Sciatic nerve (tissue), 2 donors: ENCODE results near the gene IL11RA. TPM values are rescaled to one million over a fixed set of nuclear protein-coding genes. Genes with fewer than 3 reads are reported as not detected.

Source experiments
- ATAC-seq: fragments of 200-7000 bp; cut with Tn5 transposase; one replicate; pipeline ENCODE4 v1.9.1; 2020; ENCODE audit warnings: mild to moderate bottlenecking, moderate library complexity
- DNase-seq: peaks from one replicate; pipeline ENCODE4 v3.0.0-alpha.2; 2020; ENCODE audit warnings: low spot score
- intact Hi-C: fragments of 100-400 bp; cut with DNase I; formaldehyde crosslinking; loops from one replicate; pipeline ENCODE4 v1.14.2; 2022
- total RNA-seq: library from RNA; stranded (reverse); fragmentation: NEBNext Ultra II Directional; extraction: Animal tissue kit (Norgen Biotek cat#: 25700); gene quantifications from one replicate; pipeline ENCODE4 v1.2.1, GENCODE V29; 2021
- donor health status: DM: no; HTN: no; CAD: no.
- donor health status: DM: no; HTN: no; CAD: no.

The IL11RA gene
- total RNA-seq, 1 donor from 2014 or later, result 31.3 TPM

DNA sequence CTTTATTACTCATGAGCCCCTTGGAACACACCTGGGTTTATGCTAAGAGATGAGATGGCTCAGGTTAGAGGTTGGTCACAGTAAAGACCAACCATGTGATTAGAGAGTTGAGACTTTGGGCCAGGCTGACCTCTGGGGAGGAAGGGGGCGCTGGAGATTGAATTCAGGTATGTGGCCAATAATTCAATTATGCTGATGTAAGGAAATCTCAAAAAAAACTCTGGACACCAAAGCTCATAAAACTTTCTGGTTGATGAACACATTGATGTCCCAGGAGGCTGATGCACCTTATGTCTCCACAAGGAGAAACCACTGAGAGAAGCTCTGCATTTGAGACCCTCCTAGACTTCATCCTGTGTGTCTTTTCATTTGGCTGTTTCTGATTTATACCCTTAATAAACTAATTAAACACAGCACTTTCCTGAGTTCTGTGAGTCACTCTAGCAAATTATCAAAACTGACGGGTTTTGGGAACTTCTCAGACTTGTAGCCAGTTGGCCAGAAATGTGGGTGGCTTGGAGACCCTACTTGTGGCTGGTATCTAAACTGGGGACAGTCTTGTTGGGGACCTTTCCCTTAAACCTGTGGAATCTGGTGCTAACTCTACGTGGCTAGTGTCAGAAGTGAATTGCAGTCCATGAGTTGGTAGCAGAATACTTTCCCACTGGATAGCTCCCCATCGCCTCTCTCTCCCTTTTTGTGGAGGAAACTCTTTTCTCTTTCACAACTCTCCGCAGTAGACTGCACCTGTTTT, 18.0 kb downstream of the IL11RA start:
- ATAC-seq (no peak), DNase-seq (no peak)
- intact Hi-C loops, result loop anchor here (2.0 kb wide), 1 partner anchor 15 kb away; no protein-coding TSS in a partner anchor

DNA sequence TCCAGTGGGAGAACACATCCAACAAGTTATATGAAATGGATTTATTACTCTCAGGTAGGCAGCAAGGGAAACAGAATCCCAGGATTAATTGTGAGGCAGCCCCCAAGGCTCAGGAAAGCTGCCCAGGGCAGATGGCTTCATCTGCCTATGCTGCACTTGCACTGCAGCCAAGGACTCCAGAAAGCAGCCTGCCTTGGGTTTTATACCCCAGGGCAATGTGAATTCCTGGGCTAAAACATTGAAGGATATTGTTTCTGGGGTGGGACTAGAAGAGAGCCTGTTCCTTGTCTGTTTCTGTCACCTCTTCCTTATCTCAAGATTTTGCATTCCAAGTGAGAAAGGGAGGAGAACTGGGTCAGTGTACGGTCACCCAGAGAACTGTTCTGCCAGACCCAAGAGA, 19.3 kb downstream of the IL11RA start:
- no peak for ATAC-seq
- intact Hi-C loops, result loop anchor here (2.0 kb wide), 1 partner anchor 13 kb away; no protein-coding TSS in a partner anchor

DNA sequence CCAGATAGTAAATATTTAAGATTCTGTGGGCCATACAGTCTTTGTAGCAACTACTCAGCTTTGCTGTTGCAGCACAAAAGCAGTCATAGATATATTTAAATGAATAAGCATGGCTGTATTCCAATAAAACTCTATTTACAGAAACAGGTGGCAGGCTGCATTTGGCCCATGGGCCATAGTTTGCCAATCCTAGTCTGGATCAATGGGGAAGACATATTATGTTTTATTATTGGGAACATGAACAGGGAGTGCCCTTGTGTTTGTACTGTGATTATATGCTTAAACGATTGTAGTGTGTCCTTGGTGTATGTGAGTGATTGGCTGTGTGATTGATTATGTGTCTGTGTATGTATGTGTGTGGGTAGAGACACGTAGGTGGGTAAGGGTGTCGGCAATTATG, 22.5 kb downstream of the IL11RA start:
- DNase-seq (no peak), ATAC-seq (no peak)
- intact Hi-C loops, result no loop called here

More for the DNA sequence above, 19.3 kb downstream of the IL11RA start:
- no peak for DNase-seq

DNA sequence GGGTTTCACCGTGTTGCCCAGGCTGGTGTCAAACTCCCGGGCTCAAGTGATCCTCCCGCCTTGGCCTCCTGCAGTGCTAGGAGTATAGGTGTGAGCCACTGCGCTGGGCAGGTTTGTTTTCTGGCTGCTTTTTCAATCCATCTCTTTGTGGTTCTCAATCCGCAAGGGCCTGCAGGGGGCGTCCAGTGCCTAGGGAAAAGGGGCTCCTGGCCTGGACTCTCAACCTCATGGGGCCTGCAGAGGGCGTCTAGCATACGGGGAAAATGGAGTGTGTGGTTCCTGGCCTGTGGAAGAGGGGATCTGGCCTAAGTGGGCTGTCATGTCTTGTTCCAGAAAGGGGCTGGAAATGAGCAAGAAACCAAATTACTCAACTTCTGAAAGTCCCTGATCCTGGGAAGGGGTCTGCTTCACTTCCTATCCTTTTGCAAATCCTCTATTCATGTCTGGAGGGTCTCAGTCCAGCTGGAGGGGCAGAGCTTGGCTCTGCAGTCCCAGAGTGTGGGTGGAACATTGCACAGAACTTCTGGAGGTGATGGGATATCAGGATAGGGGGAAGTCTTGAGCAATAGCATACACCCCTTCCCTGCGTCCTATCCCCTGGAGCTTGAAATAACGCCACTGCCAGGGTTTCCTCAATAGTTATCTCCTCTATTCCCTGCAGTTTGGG, 23.2 kb downstream of the IL11RA start:
- DNase-seq (peak; percentile 80), ATAC-seq (peak; percentile 73)
- intact Hi-C loops, result no loop called here

DNA sequence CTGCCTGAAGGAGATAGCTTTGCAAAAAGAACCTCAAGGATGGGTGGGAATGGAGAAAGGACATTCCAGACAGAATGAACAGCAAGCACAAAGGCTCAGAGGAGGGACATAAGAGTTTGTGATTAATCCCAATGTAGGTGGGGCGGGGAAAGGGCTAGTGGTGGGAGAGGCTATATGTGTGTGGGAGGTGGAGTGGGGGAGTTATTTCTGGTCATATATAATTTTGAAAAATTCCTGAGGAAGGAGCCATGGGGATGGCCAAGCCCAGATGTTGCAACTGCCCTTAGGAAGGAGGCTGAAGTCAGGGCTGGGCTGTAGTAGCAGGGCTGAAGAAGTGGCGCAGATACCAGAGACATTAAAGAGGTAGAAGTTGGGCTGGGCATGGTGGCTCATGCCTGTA, 23.9 kb downstream of the IL11RA start:
- intact Hi-C loops, result no loop called here
- ATAC-seq (peak; percentile 32), DNase-seq (no peak)

DNA sequence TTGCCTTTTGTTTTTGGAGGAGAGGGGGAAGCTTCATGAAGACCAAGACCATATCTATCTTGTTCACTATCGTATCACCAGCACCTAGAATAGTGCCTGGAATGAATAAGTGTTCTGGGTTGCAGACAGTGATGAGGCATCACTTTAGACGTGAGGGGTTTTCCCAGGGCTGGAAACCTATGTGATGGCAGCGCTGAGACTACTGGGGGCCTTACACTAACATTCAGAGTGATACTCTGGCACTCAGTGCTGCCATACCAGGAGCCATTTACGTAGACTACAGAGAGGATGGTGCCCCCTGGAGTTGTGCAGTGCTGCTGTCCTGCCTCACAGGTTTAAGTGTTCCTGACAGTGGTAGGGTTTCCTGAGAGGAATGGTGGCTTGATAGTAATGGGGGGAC, 32.2 kb downstream of the IL11RA start:
- DNase-seq (no peak), ATAC-seq (no peak)
- intact Hi-C loops, result loop anchor here (2.0 kb wide), 1 partner anchor 13 kb away; no protein-coding TSS in a partner anchor

DNA sequence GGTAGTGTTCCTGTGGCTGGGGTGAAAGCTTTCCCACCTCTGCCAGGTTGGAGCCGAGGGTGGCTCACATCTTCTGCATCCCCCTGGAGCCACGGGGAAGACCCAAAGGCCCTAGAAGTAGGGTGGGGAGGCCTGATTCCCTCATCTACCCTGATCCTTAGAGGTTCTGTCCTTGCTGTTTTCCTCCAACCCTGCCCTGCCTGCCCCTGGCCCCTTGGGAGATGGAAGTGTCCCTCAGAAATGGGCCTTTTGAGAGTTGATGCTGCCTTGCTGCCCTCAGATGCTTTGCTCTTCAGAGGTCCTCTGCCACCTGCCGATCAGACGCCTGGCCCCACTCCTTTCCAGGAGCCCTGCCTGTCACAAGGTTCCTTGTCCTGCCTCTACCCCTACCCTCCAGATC, 32.8 kb downstream of the IL11RA start:
- DNase-seq (no peak), ATAC-seq (no peak)
- intact Hi-C loops, result loop anchor here (2.0 kb wide), 1 partner anchor 14 kb away; no protein-coding TSS in a partner anchor

DNA sequence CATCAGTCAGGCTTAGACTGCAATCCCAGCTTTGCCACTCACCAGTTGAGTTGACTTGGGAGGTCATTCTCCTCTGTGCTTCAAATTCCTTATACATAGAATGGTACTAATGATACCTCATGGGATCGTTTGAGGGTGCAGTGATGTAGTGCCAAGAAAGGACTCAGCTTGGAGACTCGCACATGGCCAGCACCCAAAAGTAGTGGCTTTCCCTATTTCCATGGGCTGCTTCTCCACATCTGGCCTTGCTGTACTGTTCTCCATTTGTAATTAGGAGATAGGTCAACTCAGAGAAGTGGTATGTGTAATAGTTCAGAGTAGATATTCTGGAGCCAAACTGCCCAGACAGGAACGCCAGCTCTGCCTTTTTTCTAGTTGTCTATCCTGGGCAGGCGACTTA, 33.6 kb downstream of the IL11RA start:
- intact Hi-C loops, result loop anchor here (2.0 kb wide), 1 partner anchor 15 kb away; no protein-coding TSS in a partner anchor
- no peak for ATAC-seq
- no peak for DNase-seq

DNA sequence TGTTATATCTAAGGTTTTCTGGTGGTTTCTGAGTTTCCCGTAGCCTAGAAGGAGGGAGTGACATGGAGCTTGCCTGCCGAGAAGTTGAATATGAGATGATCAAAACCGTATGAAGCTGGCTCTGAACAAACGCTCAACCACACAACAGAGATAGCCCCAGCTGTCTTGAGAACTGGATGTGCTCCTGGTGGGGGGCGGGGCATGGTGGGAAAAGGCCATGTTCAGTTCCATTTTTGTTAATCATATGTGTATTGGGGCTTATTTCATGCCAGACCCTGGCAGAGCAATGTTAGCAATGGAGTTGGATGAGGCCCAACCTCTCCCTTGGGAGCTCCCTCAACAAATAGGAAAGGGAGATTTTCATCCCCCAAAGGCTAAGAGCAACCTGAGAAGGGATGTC, 34.2 kb downstream of the IL11RA start:
- DNase-seq (no peak), ATAC-seq (peak; percentile 42)
- intact Hi-C loops, result no loop called here

DNA sequence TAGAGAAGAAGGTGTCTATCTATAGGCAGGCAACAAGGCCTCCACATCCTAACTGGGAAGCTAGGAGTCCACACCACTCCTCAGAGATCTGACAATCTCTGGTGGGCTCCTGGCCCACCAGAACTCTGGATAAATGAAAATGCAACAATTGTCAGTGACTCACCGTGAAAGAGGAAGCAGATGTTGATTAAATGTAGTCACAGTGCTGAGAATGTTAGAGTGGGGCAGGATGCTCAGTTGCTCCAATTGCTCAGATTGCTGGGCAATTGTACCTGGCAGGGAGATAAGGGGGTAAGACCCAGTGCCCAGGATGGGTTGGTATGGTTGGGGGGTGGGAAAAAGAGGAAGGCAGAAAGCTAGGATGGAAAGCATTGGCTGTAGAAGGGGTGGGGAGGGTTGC, 34.7 kb downstream of the IL11RA start:
- ATAC-seq, result no peak
- intact Hi-C loops, result no loop called here
- no peak for DNase-seq

DNA sequence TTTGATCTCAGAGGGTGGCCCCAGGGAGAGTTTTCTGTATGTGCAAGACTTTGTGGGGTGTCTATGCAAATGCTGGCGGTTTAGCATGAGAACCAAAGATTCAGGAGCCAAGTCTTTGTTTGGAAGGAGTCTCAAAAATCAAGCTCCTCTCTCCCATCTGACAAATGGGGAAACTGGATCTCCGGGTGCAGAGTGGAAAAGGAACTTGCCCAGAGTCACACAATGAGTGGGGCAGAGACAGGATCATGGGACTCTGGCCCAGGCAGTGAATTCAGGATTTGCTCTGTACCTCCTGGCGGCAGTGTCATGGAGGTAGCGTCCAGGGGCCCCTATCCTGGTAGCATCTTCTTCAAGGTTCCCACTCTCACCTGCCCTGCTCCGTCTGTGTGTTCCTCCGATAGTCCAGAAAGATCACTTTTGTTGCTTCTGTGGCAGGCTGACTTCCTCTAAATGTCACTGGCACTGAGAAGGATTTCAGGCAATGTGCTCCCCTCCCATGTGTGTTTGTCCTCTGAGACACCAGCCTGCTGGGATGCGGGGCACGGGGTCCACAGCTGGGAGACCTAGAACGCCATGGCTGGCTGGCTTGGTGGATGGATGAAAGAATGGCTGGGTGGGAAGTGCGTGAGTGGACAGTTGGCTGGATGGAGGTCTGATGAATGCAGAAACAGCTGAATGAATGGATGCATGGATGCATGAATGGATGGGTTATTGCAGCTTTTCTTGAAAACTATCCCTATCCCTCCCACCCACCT, 35.5 kb downstream of the IL11RA start:
- ATAC-seq, result no peak
- intact Hi-C loops, result no loop called here

DNA sequence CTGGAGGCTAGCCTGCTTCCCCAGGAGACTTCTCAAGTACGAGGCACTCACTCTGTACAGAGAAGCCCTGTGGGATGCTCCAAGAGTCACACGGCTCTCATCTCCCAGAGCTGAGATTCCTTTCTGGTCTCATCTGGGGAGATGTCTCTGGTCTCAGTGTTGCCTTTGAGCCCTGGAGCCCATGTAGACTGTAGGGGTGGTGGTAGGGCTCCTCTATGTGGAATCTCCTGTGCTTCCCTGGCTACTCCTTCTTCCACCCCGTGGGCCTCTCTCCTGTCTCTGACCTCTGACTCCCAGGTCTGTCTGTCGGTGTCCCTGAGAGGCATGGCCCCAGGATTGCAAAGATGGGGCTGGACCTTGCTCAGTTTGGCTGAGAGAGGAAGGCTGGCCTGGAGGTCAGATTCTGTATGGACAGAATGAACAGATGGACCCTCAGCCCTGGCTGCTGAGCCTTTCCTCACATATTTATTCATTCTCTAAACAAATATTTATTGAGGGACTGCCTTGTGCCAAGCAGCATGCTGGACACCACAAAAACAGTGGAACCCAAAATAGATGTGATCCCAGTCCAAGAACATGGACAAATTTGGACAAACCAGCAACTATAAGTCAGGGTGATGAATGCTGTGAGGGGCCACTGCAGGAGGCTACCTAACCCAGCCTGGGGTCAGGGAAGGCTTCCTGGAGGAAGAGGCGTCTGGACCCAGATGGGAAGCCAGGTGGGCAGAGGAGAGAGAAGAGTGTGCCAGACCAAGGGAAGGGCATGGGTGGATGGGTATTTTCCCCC, 36.5 kb downstream of the IL11RA start:
- intact Hi-C loops, result no loop called here

More for the DNA sequence above, 35.5 kb downstream of the IL11RA start:
- no peak for DNase-seq

DNA sequence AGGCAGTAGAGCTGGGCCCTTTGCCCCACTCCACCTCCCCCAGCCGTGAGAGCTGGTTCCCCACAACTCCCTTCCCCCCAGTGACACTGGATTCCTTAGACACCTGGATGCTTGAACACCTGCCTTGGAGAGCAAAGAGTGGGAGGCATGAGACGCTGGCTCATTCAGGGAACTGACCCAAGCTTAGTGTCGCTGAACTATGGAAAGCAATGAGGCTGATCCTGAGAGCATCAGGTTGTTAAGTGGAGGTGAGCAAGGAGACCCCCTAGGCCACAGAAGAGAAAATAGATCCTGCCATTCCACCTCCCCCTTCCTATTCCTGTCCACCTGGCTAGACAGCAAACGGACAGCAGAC, 37.1 kb downstream of the IL11RA start:
- DNase-seq (no peak), ATAC-seq (no peak)
- intact Hi-C loops, result no loop called here

More for the DNA sequence above, 36.5 kb downstream of the IL11RA start:
- ATAC-seq (no peak), DNase-seq (no peak)

DNA sequence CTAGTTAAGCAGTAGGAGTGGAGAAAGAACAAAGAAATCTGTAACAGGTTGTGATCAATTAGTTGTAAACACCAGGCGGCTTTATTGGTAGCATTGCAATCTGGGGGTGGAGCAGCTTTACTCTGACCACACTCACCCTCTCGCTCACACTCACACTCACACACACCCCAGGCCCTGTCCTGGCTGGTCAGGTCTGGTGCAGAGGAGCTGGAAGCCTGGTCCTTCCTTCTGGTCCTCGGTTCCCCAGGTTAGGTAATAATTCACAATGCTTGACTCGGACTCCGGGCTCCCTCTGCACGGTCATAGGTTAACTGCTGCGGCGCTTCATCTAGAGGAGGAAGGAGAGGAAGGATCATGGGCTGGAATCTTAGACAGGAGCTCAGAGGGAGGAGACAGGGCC, 37.5 kb downstream of the IL11RA start:
- intact Hi-C loops, result no loop called here
- ATAC-seq (no peak), DNase-seq (no peak)

DNA sequence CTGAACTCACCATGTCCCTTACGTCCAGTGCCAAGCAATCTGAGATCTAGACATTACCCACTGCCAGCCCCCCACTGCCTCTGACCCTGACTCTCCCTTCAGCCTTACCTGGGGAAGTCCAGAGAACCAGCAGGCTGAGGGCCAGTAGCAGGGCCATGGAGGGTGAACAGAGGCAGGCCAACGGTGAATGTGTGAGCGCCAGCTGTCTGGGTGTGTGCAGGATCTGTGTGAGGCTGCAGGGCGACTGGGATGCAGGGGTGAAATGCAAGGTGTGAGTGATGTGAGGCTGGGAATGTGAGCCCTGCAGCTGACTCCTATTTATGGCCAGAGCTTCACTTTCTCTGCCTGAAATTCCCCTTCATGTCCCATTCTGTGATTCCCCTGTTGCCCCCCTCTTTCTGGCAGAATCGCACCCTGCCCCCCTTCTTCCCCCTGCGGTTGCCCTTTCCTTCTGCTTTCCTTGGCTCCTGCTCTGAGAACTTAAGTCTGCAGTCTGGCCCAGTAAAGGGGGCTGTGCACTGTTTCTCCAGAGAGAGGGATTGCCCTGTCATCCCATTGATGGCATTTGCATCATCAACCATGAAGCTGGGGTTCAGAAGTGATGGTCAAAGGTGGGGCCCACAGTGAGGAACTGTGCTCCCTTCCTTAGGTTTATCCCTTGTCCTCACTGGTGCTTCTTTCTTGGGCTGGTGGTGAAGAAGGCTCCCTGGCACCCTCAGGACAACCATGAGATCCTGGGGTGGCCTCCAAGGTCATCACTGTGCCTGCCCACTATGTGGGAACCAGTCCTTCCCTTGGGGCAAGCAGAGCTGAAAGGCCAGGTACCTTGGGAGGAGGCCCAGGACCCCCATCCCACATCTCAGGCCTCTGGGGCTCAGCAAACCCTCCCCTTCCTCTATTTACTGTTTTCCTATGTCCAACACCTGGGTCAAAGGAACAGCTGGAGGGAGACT, 39.3 kb downstream of the IL11RA start, which contains the start of gene CCL19:
Gene CCL19, minus strand, starts transcription at position 294 of the 953 bp plus-strand sequence. Its CDS starts 137 bp downstream, at position 157.
- peak; percentile 31 for ATAC-seq
- no peak for DNase-seq
- intact Hi-C loops, result no loop called here

DNA sequence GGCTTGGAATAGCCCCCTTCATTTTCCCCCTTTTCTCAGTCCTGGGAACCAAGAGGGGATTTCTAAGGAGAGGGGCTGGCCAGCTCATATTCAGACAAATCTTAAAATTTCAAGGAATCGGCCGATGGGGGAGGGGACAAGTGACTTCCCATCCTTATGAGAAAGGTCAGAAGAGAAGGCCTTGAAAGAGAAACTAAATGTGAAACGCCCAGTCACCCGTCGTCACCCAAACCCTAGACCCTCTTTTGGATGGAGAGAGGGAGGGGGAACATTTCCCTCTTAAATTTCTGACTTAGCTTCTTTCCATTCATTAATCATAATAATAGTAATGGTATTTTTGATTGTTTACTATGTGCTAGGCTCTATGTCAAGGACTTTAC, 39.9 kb downstream of the IL11RA start:
- intact Hi-C loops, result no loop called here
- ATAC-seq (no peak), DNase-seq (no peak)

DNA sequence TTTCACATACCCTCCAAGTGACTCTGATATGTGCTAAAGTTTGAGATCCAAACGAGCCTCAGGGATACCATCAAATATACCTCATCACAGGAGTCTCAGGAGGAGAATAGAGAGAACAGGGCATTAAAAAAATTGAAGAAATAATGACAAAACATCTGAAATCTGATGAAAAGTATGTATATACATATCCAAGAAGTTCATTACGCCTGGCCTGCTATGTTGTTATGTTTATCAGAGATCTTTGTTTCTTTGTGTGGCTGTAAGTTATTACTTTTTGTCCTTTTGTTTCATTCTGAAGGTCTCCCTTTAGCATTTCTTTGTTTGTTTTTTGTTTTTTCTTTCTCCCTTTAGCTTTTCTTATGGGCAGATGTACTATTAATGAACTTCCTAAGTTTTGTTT, 41.6 kb downstream of the IL11RA start:
- intact Hi-C loops, result no loop called here
- DNase-seq (no peak), ATAC-seq (no peak)

DNA sequence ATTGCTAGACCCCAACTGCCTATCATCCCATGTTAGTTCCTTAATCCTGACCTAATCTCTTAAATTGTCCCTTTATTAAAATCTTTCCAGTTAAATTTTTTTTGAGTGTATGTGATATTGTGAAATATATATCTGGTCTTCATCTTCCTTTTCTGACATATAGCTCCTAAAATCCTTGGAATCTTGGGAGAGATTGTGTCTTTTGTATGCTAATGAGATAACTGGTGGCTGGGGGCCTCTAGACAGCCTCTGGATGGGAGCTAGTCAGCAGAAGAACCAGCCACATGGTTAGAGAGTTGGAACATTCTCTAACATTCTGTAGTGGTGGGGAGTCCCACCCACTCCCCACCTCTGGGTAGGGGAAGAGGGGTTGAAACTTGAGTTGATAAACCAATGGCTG, 42.8 kb downstream of the IL11RA start:
- ATAC-seq, result no peak
- DNase-seq, result no peak

More for the DNA sequence above, 42.8 kb downstream of the IL11RA start:
- intact Hi-C loops, result no loop called here
